Psoas muscle (tissue), 8 donors: ENCODE results near the gene ACBD7. TPM values are rescaled to one million over a fixed set of nuclear protein-coding genes. Genes with fewer than 3 reads are reported as not detected.

Experiments
- ATAC-seq, 4 donors: fragments of 200-7000 bp; cut with Tn5 transposase; one replicate each; pipeline ENCODE4 v1.9.1; 2020; ENCODE audit warnings: moderate library complexity in 3 of 4, mild to moderate bottlenecking in 2 of 4
- DNase-seq, 2 donors: peaks; one replicate each; pipeline ENCODE4 v3.0.0-alpha.2; 2020
- H3K27ac ChIP-seq: fragments of 200-600 bp; one replicate; pipeline ENCODE4 v1.8.0; 2022
- H3K27me3 ChIP-seq, 3 donors: fragments of 200-600 bp in 1 of 3; one replicate each; pipeline versions ENCODE4 v1.6.1 to v1.8.0; 2013 to 2022; ENCODE audit warnings: low read length in 2 of 3, mild to moderate bottlenecking in 2 of 3, moderate library complexity in 1 of 3; ENCODE audit not compliant: insufficient read depth in 3 of 3
- H3K36me3 ChIP-seq, 2 donors: fragments of 200-600 bp in 1 of 2; one replicate each; pipeline versions ENCODE4 v1.6.1 to v1.8.0; 2013 to 2022; ENCODE audit warnings: low read depth in 1 of 2, mild to moderate bottlenecking in 1 of 2, moderate library complexity in 1 of 2; ENCODE audit not compliant: insufficient read depth in 1 of 2
- H3K4me1 ChIP-seq: fragments of 200-600 bp; one replicate; pipeline ENCODE4 v1.8.0; 2022
- H3K4me3 ChIP-seq: fragments of 200-600 bp; one replicate; pipeline ENCODE4 v1.8.0; 2022; ENCODE audit warnings: mild to moderate bottlenecking
- H3K9me3 ChIP-seq: fragments of 200-600 bp; one replicate; pipeline ENCODE4 v1.8.0; 2022
- CTCF ChIP-seq: fragments of 200-600 bp; IDR thresholded peaks from one replicate; pipeline ENCODE4 v1.8.0; 2022; ENCODE audit warnings: antibody characterized with exemption
- WGBS, 3 donors: extraction: QIAGEN DNeasy Blood & Tissue Kit; methylation state at CpG; one replicate each; pipeline versions ENCODE4 v1.1.6 to v1.1.7; 2013; 5-methylcytosine and 5-hydroxymethylcytosine counted together
- intact Hi-C, 2 donors: fragments of 100-400 bp; cut with DNase I; formaldehyde crosslinking; loops; one replicate each; pipeline versions ENCODE4 v1.11.0 to v1.14.2; 2022
- polyA plus RNA-seq, 3 donors: library from polyadenylated mRNA; stranded (reverse); fragments of 200-250 nt; gene quantifications; one replicate each; pipeline ENCODE4 v1.2.3, GENCODE V29; 2013
- total RNA-seq, 4 donors: library from RNA; stranded (reverse); fragmentation: NEBNext Ultra II Directional in 2 of 4; extraction: Animal tissue kit (Norgen Biotek cat#: 25700) in 2 of 4; gene quantifications; one replicate each; pipeline versions ENCODE4 v1.2.1 to v1.2.4, GENCODE V29; 2021 to 2023
- donor health status: healthy with polysubstance abuse.
- donor health status: DM: no; HTN: no; CAD: no; lungs with moderate emphysema.
- donor health status: Bipolar disorder and iron deficiency.
- donor health status: healthy.
- donor health status: DM: yes; HTN: yes; CAD: no.
- donor health status: DM: no; HTN: no; CAD: no.
- donor health status: DM: no; HTN: no; CAD: no.
- donor health status: DM: yes; HTN: yes; CAD: no.

The ACBD7 gene
- total and polyA plus RNA-seq, 7 donors, result 0.06 TPM; not detected in 6

DNA sequence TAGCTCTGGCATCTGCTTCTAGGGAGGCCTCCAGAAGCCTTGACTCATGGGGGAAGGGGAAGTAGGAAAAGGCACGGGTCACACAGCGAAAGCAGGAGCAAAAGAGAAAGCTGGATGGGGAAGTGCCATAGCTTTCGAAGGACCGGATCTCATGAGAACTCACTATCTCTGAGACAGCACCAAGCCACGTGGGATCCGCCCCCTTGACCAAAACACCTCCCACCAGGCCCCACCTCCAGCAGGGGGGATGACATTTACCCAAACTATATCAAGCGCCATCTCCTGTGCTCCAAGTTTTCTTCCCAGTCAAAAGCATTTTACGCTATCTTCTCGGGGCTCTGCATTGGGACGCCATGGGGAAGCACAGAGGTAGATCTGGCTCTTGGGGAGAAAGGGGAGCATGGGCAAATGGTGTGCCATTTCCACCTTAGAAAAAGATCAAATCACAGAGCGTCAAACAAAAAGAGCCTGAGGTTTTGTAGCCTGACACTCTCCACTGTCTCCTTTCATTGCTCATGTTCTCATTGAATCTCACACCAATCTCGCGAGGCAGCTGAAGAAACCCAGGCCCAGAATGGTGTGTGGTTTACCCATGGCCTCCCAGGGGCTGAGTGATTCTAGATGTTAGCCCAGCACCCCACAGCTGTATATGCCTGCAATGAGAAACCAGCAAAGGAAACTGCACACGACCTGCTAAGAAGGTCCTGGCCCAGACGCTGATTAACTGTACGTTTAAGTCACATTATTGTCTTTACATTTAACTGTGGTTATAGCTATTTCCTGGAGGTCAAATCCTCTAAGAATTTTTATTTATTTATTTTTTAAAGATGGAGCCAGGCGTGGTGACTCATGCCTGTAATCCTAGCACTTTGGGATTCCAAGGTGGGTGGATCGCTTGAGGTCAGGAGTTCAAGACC, 52.9 kb downstream of the ACBD7 start:
- DNase-seq, result no peak
- Histone ChIP-seq H3K9me3 (no peaks in the 10 kb centered on the region), H3K4me3 (no peak overlapping the region), H3K36me3 (no peaks in the 10 kb centered on the region), H3K4me1 (no peaks in the 10 kb centered on the region), H3K27ac (no peak overlapping the region), H3K27me3 (no peaks in the 10 kb centered on the region)
- intact Hi-C loops, result no loop called here
- ATAC-seq, result no peak
- TF ChIP-seq CTCF, result no peak
- 63 to 68% (median 66%) methylated on average over 18 of the region's 18 CpGs for WGBS, 3 donors

DNA sequence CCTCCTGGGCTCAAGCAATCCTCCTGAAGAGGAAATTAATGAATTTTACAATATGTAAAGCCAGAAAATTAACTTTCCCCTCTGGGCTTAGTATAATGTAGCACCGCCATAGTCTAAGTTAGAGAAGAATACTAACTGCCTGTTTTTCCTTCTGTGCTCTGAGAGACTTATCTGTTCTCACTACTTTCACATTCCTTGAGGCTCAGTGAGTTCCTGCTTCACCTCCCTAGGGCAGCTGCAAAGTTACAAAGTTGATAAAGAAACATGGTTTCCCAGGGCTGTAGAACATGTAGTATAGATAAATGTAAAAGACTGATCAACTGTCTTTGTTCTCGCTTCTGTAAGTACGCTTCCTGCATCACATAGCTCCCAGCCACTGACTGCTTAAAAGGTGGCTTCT, 60.8 kb downstream of the ACBD7 start:
- Histone ChIP-seq H3K9me3 (no peaks in the 10 kb centered on the region), H3K27me3 (no peaks in the 10 kb centered on the region), H3K27ac (no peak overlapping the region), H3K4me1 (no peaks in the 10 kb centered on the region), H3K36me3 (no peaks in the 10 kb centered on the region), H3K4me3 (no peak overlapping the region)
- intact Hi-C loops, result no loop called here
- ATAC-seq, result no peak
- no peak for TF ChIP-seq CTCF
- WGBS, 3 donors, result 63 to 79% (median 65%) methylated on average over 3 of the region's 3 CpGs
- DNase-seq, result no peak

Other genes starting within 250 kb of the ACBD7 start
- gene SUV39H2, start 209.9 kb downstream of the ACBD7 start, total RNA-seq, result 1 to 10 TPM; 4.4 to 7.9 (median 6.2) TPM
- gene SUV39H2, start 209.9 kb downstream of the ACBD7 start, polyA plus RNA-seq, result 1 to 10 TPM; 2.3 to 6.3 (median 5.8) TPM
- gene DCLRE1C, start 134.7 kb downstream of the ACBD7 start, total RNA-seq, result 1 to 10 TPM; 2.4 to 3.0 (median 2.6) TPM
- gene DCLRE1C, start 134.7 kb downstream of the ACBD7 start, polyA plus RNA-seq, result 1 to 10 TPM; 2.1 to 4.6 (median 3.7) TPM
- gene MEIG1, start 129.4 kb downstream of the ACBD7 start, total RNA-seq, result not detected
- under 1 TPM in 2 of 3 donors, not detected in 1; 0.25 to 0.40 TPM for gene MEIG1, start 129.4 kb downstream of the ACBD7 start, polyA plus RNA-seq
- under 1 TPM in 2 of 4 donors, not detected in 2; 0.25 to 0.39 TPM for gene OLAH, start 44.8 kb downstream of the ACBD7 start, total RNA-seq
- under 1 TPM in 2 of 3 donors, not detected in 1; 0.29 to 0.99 TPM for gene OLAH, start 44.8 kb downstream of the ACBD7 start, polyA plus RNA-seq
- 10 to 100 TPM in 2 of 4 donors, 1 to 10 TPM in 2; 7.3 to 17.2 (median 11.1) TPM for gene RPP38, start 8.6 kb upstream of the ACBD7 start, total RNA-seq
- gene RPP38, start 8.6 kb upstream of the ACBD7 start, polyA plus RNA-seq, result 10 to 100 TPM; 18.1 to 21.9 (median 20.2) TPM
- gene NMT2, start 79.9 kb upstream of the ACBD7 start, total RNA-seq, result 10 to 100 TPM in 1 of 4 donors, 1 to 10 TPM in 3; 8.1 to 12.9 (median 8.9) TPM
- 1 to 10 TPM; 3.9 to 8.8 (median 5.9) TPM for gene NMT2, start 79.9 kb upstream of the ACBD7 start, polyA plus RNA-seq